Smooth muscle cell (in vitro differentiated cells): ENCODE data around the gene UNC45A. TPM values are rescaled to one million over a fixed set of nuclear protein-coding genes. Genes with fewer than 3 reads are reported as not detected.

Source experiments
- DNase-seq: peaks from one replicate; lab custom pipeline; 2025; ENCODE audit not compliant: unreplicated experiment; lab: John Stamatoyannopoulos, UW
- H2AFZ ChIP-seq: fragments of 200-600 bp; sonication (generic); 2 replicates; pipeline ENCODE4 v1.6.0; 2016; ENCODE audit warnings: antibody characterized with exemption, low read depth, mild to moderate bottlenecking
- H3F3A ChIP-seq: fragments of 200-600 bp; sonication (generic); 2 replicates; pipeline ENCODE4 v1.6.0; 2017; ENCODE audit warnings: antibody characterized with exemption, low read depth
- H3K27ac ChIP-seq: fragments of 200-600 bp; sonication (generic); 2 replicates; pipeline ENCODE4 v1.5.1; 2016; ENCODE audit warnings: low read depth, mild to moderate bottlenecking
- H3K27me3 ChIP-seq: fragments of 200-600 bp; sonication (generic); 2 replicates; pipeline ENCODE4 v1.6.1; 2016; ENCODE audit warnings: low read depth, mild to moderate bottlenecking
- H3K36me3 ChIP-seq: fragments of 200-600 bp; sonication (generic); 2 replicates; pipeline ENCODE4 v1.5.1; 2016; ENCODE audit warnings: low read depth
- H3K4me1 ChIP-seq: fragments of 200-600 bp; sonication (generic); 2 replicates; pipeline ENCODE4 v1.5.1; 2016; ENCODE audit warnings: low read depth
- H3K4me2 ChIP-seq: fragments of 200-600 bp; sonication (generic); 2 replicates; pipeline ENCODE4 v1.6.0; 2016; ENCODE audit warnings: mild to moderate bottlenecking
- H3K4me3 ChIP-seq: fragments of 200-600 bp; sonication (generic); 2 replicates; pipeline ENCODE4 v1.5.1; 2016; ENCODE audit warnings: mild to moderate bottlenecking
- H3K79me2 ChIP-seq: fragments of 200-600 bp; sonication (generic); 2 replicates; pipeline ENCODE4 v1.6.0; 2016; ENCODE audit warnings: low read depth, mild to moderate bottlenecking
- H3K9ac ChIP-seq: fragments of 200-600 bp; sonication (generic); 2 replicates; pipeline ENCODE4 v1.6.0; 2016; ENCODE audit warnings: low read depth
- H3K9me3 ChIP-seq: fragments of 200-600 bp; sonication (generic); replicated peaks from 2 replicates; pipeline ENCODE4 v1.5.1; 2016; ENCODE audit warnings: low read depth
- H4K20me1 ChIP-seq: fragments of 200-600 bp; sonication (generic); 2 replicates; pipeline ENCODE4 v1.6.0; 2016; ENCODE audit warnings: low read depth
- WGBS: methylation state at CpG from one replicate; pipeline ENCODE4 v1.1.7; 2016; ENCODE audit warnings: low lambda C conversion rate; 5-methylcytosine and 5-hydroxymethylcytosine counted together
- polyA plus RNA-seq: library from polyadenylated mRNA; unstranded; fragments of >200 nt; fragmentation: Nextera tagmentation; extraction: Ambion mirVana; gene quantifications from 2 replicates; pipeline ENCODE4 v1.2.1, GENCODE V29; 2016
- total RNA-seq: library from RNA; depleted of rRNA; stranded (reverse); fragments of >200 nt; gene quantifications from 2 replicates; pipeline ENCODE4 v1.2.3, GENCODE V29; 2014
- TF ChIP-seq, protein P1 (sequence below): fragments of 200-600 bp; sonication (generic); IDR thresholded peaks from 2 replicates; pipeline ENCODE4 v1.5.1; 2017; ENCODE audit warnings: borderline replicate concordance, mild to moderate bottlenecking, antibody characterized with exemption; ENCODE audit not compliant: insufficient read depth, poor library complexity, severe bottlenecking

Gene UNC45A
- total and polyA plus RNA-seq, 2 experiments from 2014 or later, result 57.5 to 66.6 TPM

DNA sequence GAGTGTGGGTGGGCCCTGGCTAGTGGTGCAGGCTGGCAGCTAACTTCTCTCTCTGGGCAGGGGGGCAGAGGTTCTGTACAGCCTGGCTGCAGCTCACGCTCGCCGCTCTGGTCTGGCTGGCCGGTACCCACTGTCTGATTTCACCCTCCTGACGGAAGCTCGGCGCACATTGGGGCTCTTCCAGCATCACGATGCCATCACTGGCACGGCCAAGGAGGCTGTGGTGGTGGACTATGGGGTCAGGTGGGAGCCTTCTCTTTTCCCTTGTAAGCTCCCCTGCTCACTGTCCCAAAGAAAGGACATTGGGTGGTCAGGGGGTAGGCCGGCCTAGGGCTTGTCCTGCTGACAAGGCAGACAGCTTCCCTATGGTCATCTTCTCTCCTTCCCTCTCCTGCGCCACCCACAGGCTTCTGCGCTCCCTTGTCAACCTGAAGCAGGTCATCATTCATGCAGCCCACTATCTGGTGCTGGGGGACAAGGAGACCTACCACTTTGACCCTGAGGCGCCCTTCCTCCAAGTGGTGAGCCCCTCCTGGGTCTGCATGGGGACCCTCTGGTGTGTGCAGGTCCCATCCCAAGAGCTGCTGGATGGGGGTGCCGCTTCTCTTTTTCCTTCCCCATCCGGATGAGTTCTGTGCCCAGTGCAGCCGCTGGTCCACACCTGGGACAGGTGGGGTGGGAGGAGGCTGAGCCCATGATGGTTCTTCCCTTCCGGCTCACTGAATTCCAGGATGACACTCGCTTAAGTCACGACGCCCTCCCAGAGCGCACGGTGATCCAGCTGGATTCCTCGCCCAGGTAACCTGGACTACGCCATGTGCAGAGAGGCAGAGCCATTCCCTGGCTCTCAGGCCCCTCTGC is 24.4 kb upstream of the UNC45A start:
- Histone ChIP-seq H3K9ac (no peak overlapping the region), H3K27ac (no peak overlapping the region), H3K4me1 (no peaks in the 10 kb centered on the region), H2AFZ (no peak overlapping the region), H3K36me3 (no peaks in the 10 kb centered on the region), H3K4me3 (no peak overlapping the region), H3K4me2 (no peak overlapping the region), H4K20me1 (no peaks in the 10 kb centered on the region), H3K9me3 (no peaks in the 10 kb centered on the region), H3K79me2 (no peaks in the 10 kb centered on the region), H3F3A (no peaks in the 10 kb centered on the region), H3K27me3 (no peaks in the 10 kb centered on the region)
- 95% methylated on average over 24 of the region's 24 CpGs for WGBS
- TF ChIP-seq, protein P1, sequence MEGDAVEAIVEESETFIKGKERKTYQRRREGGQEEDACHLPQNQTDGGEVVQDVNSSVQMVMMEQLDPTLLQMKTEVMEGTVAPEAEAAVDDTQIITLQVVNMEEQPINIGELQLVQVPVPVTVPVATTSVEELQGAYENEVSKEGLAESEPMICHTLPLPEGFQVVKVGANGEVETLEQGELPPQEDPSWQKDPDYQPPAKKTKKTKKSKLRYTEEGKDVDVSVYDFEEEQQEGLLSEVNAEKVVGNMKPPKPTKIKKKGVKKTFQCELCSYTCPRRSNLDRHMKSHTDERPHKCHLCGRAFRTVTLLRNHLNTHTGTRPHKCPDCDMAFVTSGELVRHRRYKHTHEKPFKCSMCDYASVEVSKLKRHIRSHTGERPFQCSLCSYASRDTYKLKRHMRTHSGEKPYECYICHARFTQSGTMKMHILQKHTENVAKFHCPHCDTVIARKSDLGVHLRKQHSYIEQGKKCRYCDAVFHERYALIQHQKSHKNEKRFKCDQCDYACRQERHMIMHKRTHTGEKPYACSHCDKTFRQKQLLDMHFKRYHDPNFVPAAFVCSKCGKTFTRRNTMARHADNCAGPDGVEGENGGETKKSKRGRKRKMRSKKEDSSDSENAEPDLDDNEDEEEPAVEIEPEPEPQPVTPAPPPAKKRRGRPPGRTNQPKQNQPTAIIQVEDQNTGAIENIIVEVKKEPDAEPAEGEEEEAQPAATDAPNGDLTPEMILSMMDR, result no peak
- no peak for DNase-seq

DNA sequence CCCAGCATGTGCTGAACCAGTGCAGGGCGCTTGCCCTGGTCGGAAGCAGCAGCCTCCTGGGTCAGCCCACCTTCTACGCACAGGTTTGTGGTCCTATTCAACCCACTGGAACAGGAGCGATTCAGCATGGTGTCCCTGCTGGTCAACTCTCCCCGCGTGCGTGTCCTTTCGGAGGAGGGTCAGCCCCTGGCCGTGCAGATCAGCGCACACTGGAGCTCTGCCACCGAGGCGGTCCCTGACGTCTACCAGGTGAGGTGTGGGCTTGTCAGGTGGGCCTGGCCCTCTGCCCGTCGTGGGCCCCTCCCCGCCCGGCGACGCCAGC is 23.8 kb upstream of the UNC45A start:
- Histone ChIP-seq H2AFZ (no peak overlapping the region), H3F3A (no peaks in the 10 kb centered on the region), H3K36me3 (no peaks in the 10 kb centered on the region), H3K9ac (no peak overlapping the region), H4K20me1 (no peaks in the 10 kb centered on the region), H3K27me3 (no peaks in the 10 kb centered on the region), H3K4me3 (no peak overlapping the region), H3K79me2 (no peaks in the 10 kb centered on the region), H3K4me1 (no peaks in the 10 kb centered on the region), H3K27ac (no peak overlapping the region), H3K4me2 (no peak overlapping the region), H3K9me3 (no peaks in the 10 kb centered on the region)
- TF ChIP-seq, protein P1, result no peak
- 92% methylated on average over 19 of the region's 19 CpGs for WGBS
- no peak for DNase-seq

DNA sequence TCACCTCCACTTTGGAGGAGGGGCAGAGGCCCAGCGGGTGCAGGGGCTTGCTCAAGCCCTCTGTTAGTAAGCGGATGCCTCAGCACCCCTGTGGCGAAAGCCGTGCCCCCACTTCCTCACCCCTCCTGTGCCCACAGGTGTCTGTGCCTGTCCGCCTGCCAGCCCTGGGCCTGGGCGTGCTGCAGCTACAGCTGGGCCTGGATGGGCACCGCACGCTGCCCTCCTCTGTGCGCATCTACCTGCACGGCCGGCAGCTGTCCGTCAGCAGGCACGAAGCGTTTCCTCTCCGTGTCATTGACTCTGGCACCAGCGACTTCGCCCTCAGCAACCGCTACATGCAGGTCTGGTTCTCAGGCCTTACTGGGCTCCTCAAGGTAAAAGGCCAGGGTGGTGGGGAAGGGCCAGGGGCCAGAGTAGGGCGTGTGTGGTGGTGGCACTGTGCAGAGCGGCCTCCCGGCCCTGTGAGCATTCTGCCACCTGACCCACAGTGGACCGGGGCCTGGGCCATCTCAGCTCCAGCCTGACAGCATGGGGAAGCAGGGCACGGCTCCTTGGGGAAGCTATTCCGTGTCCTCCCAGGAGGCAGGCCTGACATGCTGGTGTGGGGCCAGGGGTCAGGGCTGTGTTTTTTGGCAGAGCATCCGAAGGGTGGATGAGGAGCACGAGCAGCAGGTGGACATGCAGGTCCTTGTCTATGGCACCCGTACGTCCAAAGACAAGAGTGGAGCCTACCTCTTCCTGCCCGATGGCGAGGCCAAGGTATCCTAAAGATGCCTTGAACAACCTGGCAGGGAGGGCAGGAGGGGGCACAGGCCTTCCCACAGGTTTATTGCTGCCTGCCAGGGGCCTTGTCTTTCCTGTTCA is 22.9 kb upstream of the UNC45A start:
- Histone ChIP-seq H3K4me3 (no peak overlapping the region), H3F3A (no peaks in the 10 kb centered on the region), H4K20me1 (no peaks in the 10 kb centered on the region), H3K27me3 (no peaks in the 10 kb centered on the region), H3K4me2 (no peak overlapping the region), H3K9me3 (no peaks in the 10 kb centered on the region), H3K9ac (no peak overlapping the region), H3K79me2 (no peaks in the 10 kb centered on the region), H3K36me3 (no peaks in the 10 kb centered on the region), H3K4me1 (no peaks in the 10 kb centered on the region), H3K27ac (no peak overlapping the region), H2AFZ (no peak overlapping the region)
- TF ChIP-seq, protein P1, result no peak
- no peak for DNase-seq
- 97% methylated on average over 30 of the region's 30 CpGs for WGBS
